ENCODE results near the gene SUGCT.

SUGCT gene

GRCh38 chr7:40526951-40527715 lies 392.3 kb downstream of the SUGCT start:
- ATAC-seq = no peak
- no peak for DNase-seq

GRCh38 chr7:40527723-40528122 lies 392.9 kb downstream of the SUGCT start:
- DNase-seq = no peak
- ATAC-seq = no peak

- DNase-seq (no peak), ATAC-seq (no peak)
These were observed 395.5 kb downstream of the SUGCT start for GRCh38 chr7:40530292-40530691.

GRCh38 chr7:40531956-40532355 lies 397.2 kb downstream of the SUGCT start:
- DNase-seq = no peak
- no peak for ATAC-seq

- ATAC-seq (no peak), DNase-seq (no peak)
These were observed 400.9 kb downstream of the SUGCT start for GRCh38 chr7:40535678-40536077.

- no peak for ATAC-seq
- DNase-seq = no peak
These were observed 401.6 kb downstream of the SUGCT start for GRCh38 chr7:40536421-40536820.

- no peak for DNase-seq
- no peak for ATAC-seq
These were observed 403.5 kb downstream of the SUGCT start for GRCh38 chr7:40538281-40538680.

- no peak for ATAC-seq
- DNase-seq = no peak
These were observed 406.5 kb downstream of the SUGCT start for GRCh38 chr7:40541336-40541735.

- no peak for ATAC-seq
- DNase-seq = no peak
These were observed 408.4 kb downstream of the SUGCT start for GRCh38 chr7:40542982-40543741.

- DNase-seq (no peak), ATAC-seq (no peak)
These were observed 409.5 kb downstream of the SUGCT start for GRCh38 chr7:40544221-40544723.

GRCh38 chr7:40544871-40545303 lies 410.1 kb downstream of the SUGCT start:
- no peak for DNase-seq

GRCh38 chr7:40545739-40546138 lies 410.9 kb downstream of the SUGCT start:
- ATAC-seq (no peak), DNase-seq (no peak)

More at GRCh38 chr7:40544871-40545303, 410.1 kb downstream of the SUGCT start:
- no peak for ATAC-seq

GRCh38 chr7:40546616-40547501 lies 412.1 kb downstream of the SUGCT start:
- ATAC-seq = no peak
- no peak for DNase-seq

- no peak for DNase-seq
- ATAC-seq = no peak
These were observed 414.7 kb downstream of the SUGCT start for GRCh38 chr7:40549372-40550039.

- DNase-seq = no peak
- no peak for ATAC-seq
These were observed 417.1 kb downstream of the SUGCT start for GRCh38 chr7:40551685-40552576.

GRCh38 chr7:40560672-40561071 lies 425.9 kb downstream of the SUGCT start:
- no peak for DNase-seq
- no peak for ATAC-seq

GRCh38 chr7:40566879-40567278 lies 432.1 kb downstream of the SUGCT start:
- no peak for DNase-seq
- no peak for ATAC-seq

- no peak for DNase-seq
- ATAC-seq = no peak
These were observed 434.5 kb downstream of the SUGCT start for GRCh38 chr7:40569326-40569725.

GRCh38 chr7:40570223-40570622 lies 435.4 kb downstream of the SUGCT start:
- no peak for ATAC-seq
- DNase-seq = no peak

- DNase-seq = no peak
- ATAC-seq = no peak
These were observed 437.0 kb downstream of the SUGCT start for GRCh38 chr7:40571796-40572195.
